CD14-positive monocyte (primary cell): ENCODE results near the gene GLOD5. TPM values are rescaled to one million over a fixed set of nuclear protein-coding genes. Genes with fewer than 3 reads are reported as not detected.

Experiments used
- DNase-seq, 3 donors: peaks; one replicate each; pipeline ENCODE4 v3.0.0-alpha.2; 2011 to 2022
- H2AFZ ChIP-seq: 2 replicates; pipeline ENCODE4 v1.6.0; 2012; ENCODE audit warnings: mild to moderate bottlenecking, low read depth, low read length, inconsistent platforms; ENCODE audit not compliant: insufficient read depth, poor library complexity, severe bottlenecking
- H3K27ac ChIP-seq, 2 donors: 1 replicate in 1 of 2; 2 replicates in 1 of 2; pipeline ENCODE4 v1.5.1; 2012 to 2013; ENCODE audit warnings: low read length in 2 of 2, control low read depth in 1 of 2, inconsistent platforms in 1 of 2, low read depth in 1 of 2, mild to moderate bottlenecking in 1 of 2
- H3K27me3 ChIP-seq, 2 donors: one replicate each; pipeline versions ENCODE4 v1.6.0 to v1.6.1; 2011 to 2013; ENCODE audit warnings: low read length in 2 of 2; ENCODE audit not compliant: control insufficient read depth in 2 of 2, insufficient read depth in 2 of 2
- H3K36me3 ChIP-seq, 2 donors: replicated peaks in 1 of 2; 1 replicate in 1 of 2; 2 replicates in 1 of 2; pipeline versions ENCODE4 v1.5.1 to v1.6.1; 2012 to 2013; ENCODE audit warnings: low read length in 2 of 2, control low read depth in 1 of 2, inconsistent platforms in 1 of 2, mild to moderate bottlenecking in 1 of 2; ENCODE audit not compliant: insufficient read depth in 2 of 2, control insufficient read depth in 1 of 2
- H3K4me1 ChIP-seq, 2 donors: 1 replicate in 1 of 2; 2 replicates in 1 of 2; pipeline versions ENCODE4 v1.5.1 to v1.6.1; 2012 to 2013; ENCODE audit warnings: low read length in 2 of 2, control low read depth in 1 of 2, inconsistent platforms in 1 of 2, mild to moderate bottlenecking in 1 of 2, moderate library complexity in 1 of 2; ENCODE audit not compliant: insufficient read depth in 2 of 2, control insufficient read depth in 1 of 2
- H3K4me2 ChIP-seq: replicated peaks from 2 replicates; pipeline ENCODE3; 2012; ENCODE audit warnings: low read length, moderate library complexity, mild to moderate bottlenecking; ENCODE audit not compliant: poor library complexity, severe bottlenecking; ENCODE audit errors: extremely low read depth
- H3K4me3 ChIP-seq, 3 experiments: fragments of 200-600 bp in 1 of 3; sonication (generic) in 1 of 3; replicated peaks in 1 of 3; 1 replicate in 2 of 3; 2 replicates in 1 of 3; pipeline ENCODE4 v1.5.1; 2011 to 2013; ENCODE audit warnings: low read length in 3 of 3, mild to moderate bottlenecking in 3 of 3, control low read depth in 2 of 3, low read depth in 2 of 3, inconsistent platforms in 1 of 3, moderate library complexity in 1 of 3
- H3K79me2 ChIP-seq: 2 replicates; pipeline ENCODE4 v1.6.0; 2012; ENCODE audit warnings: mild to moderate bottlenecking, control low read depth, inconsistent platforms, low read length, moderate library complexity; ENCODE audit not compliant: insufficient read depth
- H3K9ac ChIP-seq: 2 replicates; pipeline ENCODE4 v1.6.0; 2017; ENCODE audit warnings: low read length, mild to moderate bottlenecking; ENCODE audit not compliant: insufficient read depth, poor library complexity, severe bottlenecking
- H3K9me3 ChIP-seq, 2 donors: replicated peaks in 1 of 2; 1 replicate in 1 of 2; 2 replicates in 1 of 2; pipeline versions ENCODE4 v1.5.1 to v1.6.1; 2012 to 2013; ENCODE audit warnings: low read length in 2 of 2, control low read depth in 1 of 2; ENCODE audit not compliant: control insufficient read depth in 1 of 2, insufficient read depth in 1 of 2
- H4K20me1 ChIP-seq: 2 replicates; pipeline ENCODE4 v1.6.0; 2012; ENCODE audit warnings: mild to moderate bottlenecking, low read length, control low read depth, moderate library complexity; ENCODE audit not compliant: insufficient read depth
- H3K27ac Mint-ChIP-seq, 7 donors: one replicate each; pipeline ENCODE4 v1.8.0; 2020; ENCODE audit warnings: mild to moderate bottlenecking in 7 of 7, mixed read lengths in 7 of 7, moderate library complexity in 6 of 7, inconsistent platforms in 2 of 7
- H3K27me3 Mint-ChIP-seq, 3 donors: one replicate each; pipeline ENCODE4 v1.8.0; 2021 to 2022; ENCODE audit warnings: low read depth in 3 of 3, mild to moderate bottlenecking in 3 of 3, mixed read lengths in 3 of 3, moderate library complexity in 3 of 3, inconsistent platforms in 1 of 3
- H3K36me3 Mint-ChIP-seq, 2 donors: one replicate each; pipeline ENCODE4 v1.8.0; 2020; ENCODE audit warnings: mixed read lengths in 2 of 2, inconsistent platforms in 1 of 2, mild to moderate bottlenecking in 1 of 2
- H3K4me1 Mint-ChIP-seq: one replicate; pipeline ENCODE4 v1.8.0; 2020; ENCODE audit warnings: mild to moderate bottlenecking, mixed read lengths
- H3K4me3 Mint-ChIP-seq, 2 donors: one replicate each; pipeline ENCODE4 v1.8.0; 2020; ENCODE audit warnings: mild to moderate bottlenecking in 2 of 2, mixed read lengths in 2 of 2, moderate library complexity in 1 of 2
- H3K9me3 Mint-ChIP-seq, 7 donors: one replicate each; pipeline ENCODE4 v1.8.0; 2020 to 2022; ENCODE audit warnings: mixed read lengths in 7 of 7, mild to moderate bottlenecking in 6 of 7, moderate library complexity in 6 of 7, inconsistent platforms in 2 of 7
- CTCF ChIP-seq: fragments of 200-600 bp; IDR thresholded peaks from one replicate; pipeline ENCODE4 v1.8.0; 2022; ENCODE audit warnings: antibody characterized with exemption, mild to moderate bottlenecking
- WGBS: methylation state at CpG from one replicate; pipeline ENCODE4 v1.1.5; 2013; ENCODE audit warnings: missing lambda C conversion rate; ENCODE audit not compliant: insufficient coverage; 5-methylcytosine and 5-hydroxymethylcytosine counted together
- intact Hi-C, 2 donors: fragments of 100-400 bp; cut with micrococcal nuclease; formaldehyde crosslinking; loops; one replicate each; pipeline versions ENCODE4 v1.15.0 to v1.15.1; 2023
- polyA plus RNA-seq, 3 donors: library from polyadenylated mRNA; depleted of rRNA in 1 of 3; unstranded in 2 of 3; stranded (reverse) in 1 of 3; fragments of 300-500 nt in 2 of 3; fragments of >200 nt in 1 of 3; fragmentation: Illumina TruSeq in 2 of 3; gene quantifications; 1 replicate in 2 of 3; 2 replicates in 1 of 3; pipeline ENCODE4 v1.2.3, GENCODE V29; 2012 to 2021

Gene GLOD5
- polyA plus RNA-seq, 3 donors = not detected

- Histone ChIP-seq H3K36me3 (no peaks in the 10 kb centered on the region), H3K4me1 (no peaks in the 10 kb centered on the region), H3K4me3 (no peak overlapping the region), H3K79me2 (no peaks in the 10 kb centered on the region), H3K9me3 (no peaks in the 10 kb centered on the region), H4K20me1 (no peaks in the 10 kb centered on the region), H3K27ac (no peak overlapping the region), H3K4me2 (no peak overlapping the region), H2AFZ (no peak overlapping the region), H3K9ac (no peak overlapping the region), H3K27me3 (no peaks in the 10 kb centered on the region)
- Mint-ChIP-seq H3K27me3 (peaks cover 0 to 8% (median 2%) of the 10 kb centered on the region in 3 donors), H3K9me3 (peaks cover 0 to 2% (median 0%) of the 10 kb centered on the region in 7 donors), H3K4me3 (no peak overlapping the region), H3K4me1 (peaks cover 2% of the 10 kb centered on the region), H3K36me3 (no peaks in the 10 kb centered on the region), H3K27ac (no peak overlapping the region)
- no CpG with 5 or more reads among the region's 2 CpGs for WGBS
- no peak for DNase-seq
- TF ChIP-seq CTCF = no peak
- intact Hi-C loops = no loop called here
Measured at GRCh38 chrX:48715072-48715471, 46.5 kb upstream of the GLOD5 start.

GRCh38 chrX:48715876-48716502 is 45.6 kb upstream of the GLOD5 start:
- no peaks in the 10 kb centered on the region for H3K79me2 ChIP-seq
- H3K4me3 Mint-ChIP-seq = no peak overlapping the region
- H3K27ac Mint-ChIP-seq = no peak overlapping the region
- no peak for DNase-seq
- H3K4me3 ChIP-seq = no peak overlapping the region
- H3K9me3 Mint-ChIP-seq = peaks cover 0 to 2% (median 0%) of the 10 kb centered on the region in 7 donors
- WGBS = 80% methylated on average over 1 of the region's 4 CpGs
- no peak overlapping the region for H3K27ac ChIP-seq
- H3K9me3 ChIP-seq = no peaks in the 10 kb centered on the region
- intact Hi-C loops = no loop called here
- H3K36me3 Mint-ChIP-seq = no peaks in the 10 kb centered on the region
- no peaks in the 10 kb centered on the region for H3K4me1 ChIP-seq
- no peak overlapping the region for H3K4me2 ChIP-seq
- no peak overlapping the region for H2AFZ ChIP-seq
- H4K20me1 ChIP-seq = no peaks in the 10 kb centered on the region
- H3K9ac ChIP-seq = no peak overlapping the region
- peaks cover 2% of the 10 kb centered on the region for H3K4me1 Mint-ChIP-seq
- H3K36me3 ChIP-seq = no peaks in the 10 kb centered on the region
- TF ChIP-seq CTCF = no peak
- no peaks in the 10 kb centered on the region for H3K27me3 ChIP-seq
- H3K27me3 Mint-ChIP-seq = peaks cover 0 to 8% (median 2%) of the 10 kb centered on the region in 3 donors
